ENCODE data around the gene ABLIM3. TPM values are rescaled to one million over a fixed set of nuclear protein-coding genes. Genes with fewer than 3 reads are reported as not detected.

The ABLIM3 gene
- total RNA-seq, 1 donor from 2014 or later, result not detected

DNA sequence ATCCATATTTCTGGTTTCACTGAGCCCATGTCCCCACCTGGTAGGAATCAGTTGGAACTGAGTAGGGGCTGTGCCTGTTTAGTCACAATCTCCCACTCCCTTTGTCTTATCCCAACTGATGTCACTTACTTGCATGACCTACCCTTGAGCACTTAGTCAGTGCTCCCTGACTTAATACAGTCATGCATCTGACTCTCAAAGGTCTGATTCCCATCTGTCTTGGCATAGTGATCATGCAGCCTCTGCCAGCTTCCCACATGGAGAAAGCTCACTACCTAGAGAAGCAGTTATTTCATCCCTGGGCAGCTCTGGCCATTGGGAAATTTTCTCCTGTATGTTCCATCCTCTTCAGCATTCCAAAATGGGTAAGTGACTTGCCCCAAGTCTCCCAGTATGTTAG is 24.8 kb downstream of the ABLIM3 start:
- ATAC-seq (ENCODE audit: low read depth) (no peak), DNase-seq (no peak)
- H3K4me3 Mint-ChIP-seq, result no peak overlapping the region
- intact Hi-C loops (cut with micrococcal nuclease), result no loop called here
- no peak overlapping the region for H3K27ac Mint-ChIP-seq
- CTCF ChIA-PET, result no interaction called here
- H3K4me1 Mint-ChIP-seq, result no peaks in the 10 kb centered on the region
- no peaks in the 10 kb centered on the region for H3K9me3 Mint-ChIP-seq
- TF ChIP-seq, protein P1, sequence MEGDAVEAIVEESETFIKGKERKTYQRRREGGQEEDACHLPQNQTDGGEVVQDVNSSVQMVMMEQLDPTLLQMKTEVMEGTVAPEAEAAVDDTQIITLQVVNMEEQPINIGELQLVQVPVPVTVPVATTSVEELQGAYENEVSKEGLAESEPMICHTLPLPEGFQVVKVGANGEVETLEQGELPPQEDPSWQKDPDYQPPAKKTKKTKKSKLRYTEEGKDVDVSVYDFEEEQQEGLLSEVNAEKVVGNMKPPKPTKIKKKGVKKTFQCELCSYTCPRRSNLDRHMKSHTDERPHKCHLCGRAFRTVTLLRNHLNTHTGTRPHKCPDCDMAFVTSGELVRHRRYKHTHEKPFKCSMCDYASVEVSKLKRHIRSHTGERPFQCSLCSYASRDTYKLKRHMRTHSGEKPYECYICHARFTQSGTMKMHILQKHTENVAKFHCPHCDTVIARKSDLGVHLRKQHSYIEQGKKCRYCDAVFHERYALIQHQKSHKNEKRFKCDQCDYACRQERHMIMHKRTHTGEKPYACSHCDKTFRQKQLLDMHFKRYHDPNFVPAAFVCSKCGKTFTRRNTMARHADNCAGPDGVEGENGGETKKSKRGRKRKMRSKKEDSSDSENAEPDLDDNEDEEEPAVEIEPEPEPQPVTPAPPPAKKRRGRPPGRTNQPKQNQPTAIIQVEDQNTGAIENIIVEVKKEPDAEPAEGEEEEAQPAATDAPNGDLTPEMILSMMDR (IDR thresholded peaks at IDR 0.05), result no peak
- no peaks in the 10 kb centered on the region for H3K36me3 Mint-ChIP-seq (ENCODE audit: low read depth)
- peaks cover 24% of the 10 kb centered on the region for H3K27me3 Mint-ChIP-seq
- POLR2A ChIA-PET, result no interaction called here

DNA sequence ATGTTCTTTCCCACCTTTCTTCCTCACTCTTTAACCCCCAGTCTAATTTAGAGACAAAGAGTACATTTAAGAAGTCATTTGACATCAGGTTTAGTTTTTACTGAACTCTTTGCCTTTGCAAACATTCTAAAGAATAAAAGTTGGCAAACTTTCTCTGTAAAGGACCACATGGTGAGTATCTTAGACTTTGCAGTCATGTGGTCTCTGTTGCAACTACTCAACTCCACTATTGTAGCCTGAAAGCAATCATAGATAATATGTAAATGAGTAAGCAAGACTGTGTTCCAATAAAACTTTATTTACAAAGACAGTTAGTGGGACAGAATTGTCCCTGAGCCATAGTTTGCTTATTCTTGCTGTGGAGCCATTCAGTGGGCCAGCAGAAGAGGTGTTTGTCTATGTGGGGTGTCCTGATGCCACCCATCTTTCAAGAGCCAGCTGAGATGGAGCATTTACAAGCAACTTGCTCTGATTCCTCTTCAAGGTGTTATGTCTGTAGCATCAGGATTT is 25.4 kb downstream of the ABLIM3 start:
- Mint-ChIP-seq H3K4me3 (no peak overlapping the region), H3K9me3 (no peaks in the 10 kb centered on the region), H3K36me3 (ENCODE audit: low read depth) (no peaks in the 10 kb centered on the region), H3K27me3 (peaks cover 24% of the 10 kb centered on the region), H3K4me1 (no peaks in the 10 kb centered on the region), H3K27ac (no peak overlapping the region)
- no peak for ATAC-seq (ENCODE audit: low read depth)
- ChIA-PET CTCF (no interaction called here), POLR2A (no interaction called here)
- TF ChIP-seq, protein P1 (IDR thresholded peaks at IDR 0.05), result no peak
- intact Hi-C loops (cut with micrococcal nuclease), result no loop called here
- no peak for DNase-seq

DNA sequence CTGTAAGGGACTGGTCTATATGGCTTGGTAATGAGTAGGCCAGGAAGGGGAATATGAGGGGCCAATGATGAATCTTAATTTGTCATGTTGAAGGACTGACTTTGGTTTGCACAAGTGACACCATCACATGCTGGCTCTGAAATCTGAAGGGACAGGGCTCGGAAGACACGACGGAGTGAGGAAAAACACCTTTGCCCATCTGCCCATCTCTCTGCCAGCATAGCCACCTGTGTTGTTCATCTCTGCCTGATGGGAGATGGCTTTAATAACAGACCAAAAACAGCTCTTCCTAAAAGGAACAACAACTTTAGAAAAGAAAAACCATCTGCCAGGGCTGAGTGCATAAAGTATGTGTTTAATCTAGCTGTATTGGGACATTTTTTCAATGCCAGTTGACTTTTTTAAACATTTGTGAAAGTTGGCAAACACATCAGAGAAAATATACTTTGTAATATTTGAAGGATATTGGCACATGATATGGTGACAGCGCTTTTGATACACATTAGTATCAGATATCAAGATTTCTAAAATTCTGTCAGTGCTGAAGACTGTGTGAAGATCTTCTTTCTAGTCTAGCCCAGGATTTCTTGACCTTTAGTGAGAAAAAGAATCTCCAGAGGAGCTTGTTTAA is 27.1 kb downstream of the ABLIM3 start:
- Mint-ChIP-seq H3K36me3 (ENCODE audit: low read depth) (no peaks in the 10 kb centered on the region), H3K4me1 (no peaks in the 10 kb centered on the region), H3K9me3 (no peaks in the 10 kb centered on the region), H3K27me3 (peaks cover 23% of the 10 kb centered on the region), H3K4me3 (no peak overlapping the region), H3K27ac (no peak overlapping the region)
- ChIA-PET CTCF (no interaction called here), POLR2A (no interaction called here)
- ATAC-seq (ENCODE audit: low read depth) (no peak), DNase-seq (no peak)
- TF ChIP-seq, protein P1 (IDR thresholded peaks at IDR 0.05), result no peak
- intact Hi-C loops (cut with micrococcal nuclease), result no loop called here

DNA sequence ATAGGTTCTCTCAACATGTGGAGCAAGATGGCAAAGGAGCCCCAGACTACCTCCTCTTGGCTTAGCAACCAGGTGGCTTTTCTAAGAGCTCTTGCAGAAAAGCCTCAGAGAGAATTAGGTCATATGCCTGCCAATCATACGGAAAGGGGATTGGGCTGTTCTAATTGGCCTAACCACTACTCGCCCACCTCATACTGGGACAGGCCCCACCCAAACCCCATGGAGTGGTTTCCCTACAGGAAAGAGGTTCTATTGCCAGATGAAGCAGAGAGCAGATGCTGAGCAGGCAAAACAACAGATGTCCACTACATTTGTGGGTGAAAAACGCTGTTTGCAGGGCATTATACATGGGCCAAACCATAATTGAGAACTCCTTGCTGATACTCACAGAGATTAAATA is 29.0 kb downstream of the ABLIM3 start:
- H3K9me3 Mint-ChIP-seq, result no peaks in the 10 kb centered on the region
- POLR2A ChIA-PET, result no interaction called here
- peaks cover 22% of the 10 kb centered on the region for H3K27me3 Mint-ChIP-seq
- DNase-seq, result no peak
- CTCF ChIA-PET, result interaction anchor here (0.6 kb wide), 1 partner anchor 213 kb away, joined by 4 read pairs; no protein-coding TSS in a partner anchor
- H3K36me3 Mint-ChIP-seq (ENCODE audit: low read depth), result no peaks in the 10 kb centered on the region
- H3K4me3 Mint-ChIP-seq, result no peak overlapping the region
- intact Hi-C loops (cut with micrococcal nuclease), result no loop called here
- no peak for ATAC-seq (ENCODE audit: low read depth)
- TF ChIP-seq, protein P1 (IDR thresholded peaks at IDR 0.05), result no peak
- no peaks in the 10 kb centered on the region for H3K4me1 Mint-ChIP-seq
- H3K27ac Mint-ChIP-seq, result no peak overlapping the region

DNA sequence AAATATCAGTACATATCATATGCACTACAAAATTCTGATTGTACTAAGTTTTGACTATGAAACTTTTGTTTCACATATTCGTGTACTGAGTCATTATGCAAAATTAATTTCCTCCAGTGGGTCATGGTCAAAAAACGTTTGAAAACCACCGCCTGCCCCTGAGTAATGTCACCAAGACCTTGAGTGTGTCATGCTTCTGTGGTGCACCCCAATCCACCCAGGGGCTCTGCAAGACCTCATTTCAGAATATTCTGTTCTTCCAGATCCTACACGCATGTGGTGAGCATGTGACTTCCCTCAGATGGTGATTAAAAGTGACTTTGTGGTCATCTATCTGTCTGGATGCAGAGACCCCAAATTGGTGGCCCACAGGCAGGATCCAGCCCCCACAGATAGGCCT is 31.0 kb downstream of the ABLIM3 start:
- no peak overlapping the region for H3K27ac Mint-ChIP-seq
- no peaks in the 10 kb centered on the region for H3K9me3 Mint-ChIP-seq
- TF ChIP-seq, protein P1 (IDR thresholded peaks at IDR 0.05), result no peak
- intact Hi-C loops (cut with micrococcal nuclease), result no loop called here
- ATAC-seq (ENCODE audit: low read depth) (no peak), DNase-seq (no peak)
- H3K36me3 Mint-ChIP-seq (ENCODE audit: low read depth), result no peaks in the 10 kb centered on the region
- H3K4me1 Mint-ChIP-seq, result no peaks in the 10 kb centered on the region
- POLR2A ChIA-PET, result no interaction called here
- no peak overlapping the region for H3K4me3 Mint-ChIP-seq
- peaks cover 19% of the 10 kb centered on the region for H3K27me3 Mint-ChIP-seq
- CTCF ChIA-PET, result no interaction called here

Measured in activated B cell treated with CpG ODN at 0.5 μM for 24 hours (primary cell).